MM.1S (cell line): Measurements from ENCODE around the gene TRPC3.

Source experiments
- DNase-seq: peaks from one replicate; pipeline ENCODE4 v3.0.0-alpha.2; 2015
- H2AFZ ChIP-seq: fragments of 300-600 bp; sonication (generic); 2 replicates; pipeline ENCODE4 v1.6.0; 2016; ENCODE audit warnings: antibody characterized with exemption, low read length
- H3F3A ChIP-seq: fragments of 300-600 bp; sonication (generic); 2 replicates; pipeline ENCODE4 v1.6.1; 2016; ENCODE audit warnings: mild to moderate bottlenecking, antibody characterized with exemption, low read length, moderate library complexity, mixed read lengths; ENCODE audit not compliant: insufficient read depth
- H3K27ac ChIP-seq: fragments of 300-600 bp; sonication (generic); 2 replicates; pipeline ENCODE4 v1.5.1; 2016; ENCODE audit warnings: mild to moderate bottlenecking, low read length
- H3K27me3 ChIP-seq: fragments of 300-600 bp; sonication (generic); replicated peaks from 2 replicates; pipeline ENCODE4 v1.6.0; 2016; ENCODE audit warnings: low read length; ENCODE audit not compliant: insufficient read depth
- H3K36me3 ChIP-seq: fragments of 300-600 bp; sonication (generic); replicated peaks from 2 replicates; pipeline ENCODE4 v1.6.1; 2016; ENCODE audit warnings: mild to moderate bottlenecking, low read length, mixed read lengths; ENCODE audit not compliant: insufficient read depth
- H3K4me1 ChIP-seq: fragments of 300-600 bp; sonication (generic); 2 replicates; pipeline ENCODE4 v1.6.1; 2016; ENCODE audit warnings: low read length, mixed read lengths
- H3K4me2 ChIP-seq: fragments of 300-600 bp; sonication (generic); 2 replicates; pipeline ENCODE4 v1.6.0; 2016; ENCODE audit warnings: low read depth, low read length
- H3K4me3 ChIP-seq: fragments of 300-600 bp; sonication (generic); 2 replicates; pipeline ENCODE4 v1.5.1; 2016; ENCODE audit warnings: low read length, mixed read lengths
- H3K79me2 ChIP-seq: fragments of 300-600 bp; sonication (generic); 2 replicates; pipeline ENCODE4 v1.6.1; 2016; ENCODE audit warnings: mixed run types, low read length, mixed read lengths
- H3K9ac ChIP-seq: fragments of 300-600 bp; sonication (generic); 2 replicates; pipeline ENCODE4 v1.6.1; 2016; ENCODE audit warnings: low read length, mixed read lengths
- H3K9me2 ChIP-seq: fragments of 300-600 bp; sonication (generic); replicated peaks from 2 replicates; pipeline ENCODE4 v1.6.1; 2016; ENCODE audit warnings: mild to moderate bottlenecking, low read length, mixed read lengths; ENCODE audit not compliant: insufficient read depth
- H3K9me3 ChIP-seq: fragments of 300-600 bp; sonication (generic); replicated peaks from 2 replicates; pipeline ENCODE4 v1.6.1; 2016; ENCODE audit warnings: mild to moderate bottlenecking, low read length, mixed read lengths; ENCODE audit not compliant: insufficient read depth
- H4K20me1 ChIP-seq: fragments of 300-600 bp; sonication (generic); 2 replicates; pipeline ENCODE4 v1.6.1; 2016; ENCODE audit warnings: mild to moderate bottlenecking, low read length, moderate library complexity, mixed read lengths; ENCODE audit not compliant: insufficient read depth
- CTCF ChIP-seq: fragments of 300-600 bp; sonication (generic); IDR thresholded peaks from 2 replicates; pipeline ENCODE4 v1.5.1; 2016; ENCODE audit warnings: antibody characterized with exemption, low read length, mixed read lengths
- EZH2 ChIP-seq: fragments of 300-600 bp; sonication (generic); optimal IDR thresholded peaks from 2 replicates; pipeline ENCODE3; 2017; ENCODE audit warnings: low read depth, mild to moderate bottlenecking, antibody characterized with exemption, low read length, mixed read lengths
- EZH2phosphoT487 ChIP-seq: fragments of 300-600 bp; sonication (generic); IDR thresholded peaks from 2 replicates; pipeline ENCODE4 v1.6.1; 2018; ENCODE audit warnings: antibody characterized with exemption, low read length

Gene TRPC3

DNA sequence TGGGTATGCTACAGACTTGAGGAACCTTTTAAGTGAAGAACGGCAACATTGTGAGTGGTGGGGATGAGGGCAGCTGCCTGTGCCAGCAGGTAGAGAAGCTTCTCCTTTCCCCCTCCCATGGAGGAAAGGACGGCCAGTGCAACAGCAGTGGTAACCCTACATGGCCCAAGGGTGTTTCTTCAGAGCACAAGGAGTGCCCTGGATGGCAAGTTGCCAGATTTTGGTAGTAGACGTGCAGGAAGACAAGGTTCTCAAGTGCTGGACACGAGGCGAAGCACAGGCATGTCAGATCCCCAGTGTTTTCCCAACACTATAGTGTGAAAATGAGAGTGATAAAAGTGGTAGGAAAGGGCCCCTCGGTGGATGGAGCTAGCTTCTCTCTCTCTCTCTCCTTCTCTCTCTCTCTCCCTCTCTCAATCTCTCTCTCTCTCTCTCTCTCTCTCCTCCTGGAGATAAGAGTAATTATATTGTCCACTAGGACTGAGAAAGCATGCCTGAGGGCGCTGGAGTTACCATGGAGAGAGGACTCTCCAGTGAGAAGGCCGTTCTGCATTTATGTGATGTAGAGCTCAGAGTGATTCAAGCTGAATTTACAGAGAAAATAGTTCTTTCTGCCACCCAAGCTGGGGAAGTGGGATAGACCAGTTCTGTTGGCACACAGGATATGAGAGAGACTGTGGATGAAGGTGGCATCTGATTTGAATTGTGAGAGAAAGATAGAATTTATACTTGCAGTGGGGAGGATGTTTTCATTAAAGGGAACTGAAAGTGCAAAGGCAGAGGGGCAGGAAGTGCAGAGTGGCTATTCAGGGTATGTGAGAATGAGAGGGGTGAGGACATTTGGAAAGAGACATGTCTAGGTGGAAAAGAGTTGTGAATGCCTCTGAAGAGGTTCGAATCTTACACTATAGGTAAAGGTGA, 25.7 kb upstream of the TRPC3 start:
- H3K9ac ChIP-seq = no peak overlapping the region
- H3K9me3 ChIP-seq = no peaks in the 10 kb centered on the region
- TF ChIP-seq EZH2 (no peak), CTCF (no peak), EZH2phosphoT487 (no peak)
- peak overlapping the region; percentile 21; the same call in 1 of the 2 replicates for H3K4me3 ChIP-seq
- no peaks in the 10 kb centered on the region for H3K36me3 ChIP-seq
- H2AFZ ChIP-seq = peak overlapping the region; percentile 57
- H3K27me3 ChIP-seq = no peaks in the 10 kb centered on the region
- peaks cover 32% of the 10 kb centered on the region for H3K4me1 ChIP-seq
- no peaks in the 10 kb centered on the region for H3K9me2 ChIP-seq
- H3F3A ChIP-seq = peaks cover 9% of the 10 kb centered on the region; the same call in 1 of the 2 replicates
- H3K4me2 ChIP-seq = peak overlapping the region; percentile 70
- H4K20me1 ChIP-seq = no peaks in the 10 kb centered on the region
- no peaks in the 10 kb centered on the region for H3K79me2 ChIP-seq
- peak overlapping the region; percentile 41; the same call in 1 of the 2 replicates for H3K27ac ChIP-seq
- peak; percentile 56 for DNase-seq

- no peaks in the 10 kb centered on the region for H3K79me2 ChIP-seq
- DNase-seq = no peak
- TF ChIP-seq EZH2phosphoT487 = no peak
- TF ChIP-seq CTCF = no peak
- TF ChIP-seq EZH2 = no peak
These were observed 23.9 kb upstream of the TRPC3 start for GRCh38 chr4:121975784-121976183.

DNA sequence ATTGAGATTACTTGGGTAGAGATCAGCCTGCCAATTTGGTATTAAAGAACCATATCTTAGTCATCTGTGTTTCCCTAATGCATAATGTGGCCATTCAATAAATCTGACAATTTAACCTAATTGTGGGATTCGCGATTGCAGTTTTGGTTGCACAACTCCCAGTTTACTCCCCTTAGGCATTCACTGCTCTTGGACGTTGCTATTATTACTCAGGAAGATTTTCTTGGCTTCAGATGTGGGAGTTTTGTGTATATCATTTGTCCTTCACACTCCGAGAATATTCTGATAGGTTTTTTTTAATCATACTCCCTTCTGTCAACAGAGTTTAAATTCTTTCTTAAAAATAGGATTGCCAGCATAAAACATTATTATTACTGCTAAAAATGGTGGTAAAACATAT, 22.0 kb upstream of the TRPC3 start:
- H3K9me2 ChIP-seq = no peaks in the 10 kb centered on the region
- no peak for DNase-seq
- no peak overlapping the region for H3K9ac ChIP-seq
- H3K27me3 ChIP-seq = no peaks in the 10 kb centered on the region
- no peaks in the 10 kb centered on the region for H3K36me3 ChIP-seq
- H3K79me2 ChIP-seq = no peaks in the 10 kb centered on the region
- no peaks in the 10 kb centered on the region for H3K9me3 ChIP-seq
- H3K4me1 ChIP-seq = peaks cover 28% of the 10 kb centered on the region
- no peak overlapping the region for H3K4me2 ChIP-seq
- no peak for TF ChIP-seq EZH2phosphoT487
- no peak overlapping the region for H3K4me3 ChIP-seq
- H3F3A ChIP-seq = peaks cover 9% of the 10 kb centered on the region; the same call in 1 of the 2 replicates
- no peak overlapping the region for H2AFZ ChIP-seq
- no peaks in the 10 kb centered on the region for H4K20me1 ChIP-seq
- no peak overlapping the region for H3K27ac ChIP-seq

More at GRCh38 chr4:121975784-121976183, 23.9 kb upstream of the TRPC3 start:
- no peak overlapping the region for H3K4me2 ChIP-seq
- H3K9me2 ChIP-seq = no peaks in the 10 kb centered on the region
- no peaks in the 10 kb centered on the region for H4K20me1 ChIP-seq
- H3K4me1 ChIP-seq = peaks cover 32% of the 10 kb centered on the region
- H3K4me3 ChIP-seq = no peak overlapping the region
- H2AFZ ChIP-seq = no peak overlapping the region
- H3K27ac ChIP-seq = no peak overlapping the region
- H3K27me3 ChIP-seq = no peaks in the 10 kb centered on the region
- no peaks in the 10 kb centered on the region for H3K36me3 ChIP-seq
- peaks cover 9% of the 10 kb centered on the region; the same call in 1 of the 2 replicates for H3F3A ChIP-seq
- H3K9ac ChIP-seq = no peak overlapping the region
- H3K9me3 ChIP-seq = no peaks in the 10 kb centered on the region

DNA sequence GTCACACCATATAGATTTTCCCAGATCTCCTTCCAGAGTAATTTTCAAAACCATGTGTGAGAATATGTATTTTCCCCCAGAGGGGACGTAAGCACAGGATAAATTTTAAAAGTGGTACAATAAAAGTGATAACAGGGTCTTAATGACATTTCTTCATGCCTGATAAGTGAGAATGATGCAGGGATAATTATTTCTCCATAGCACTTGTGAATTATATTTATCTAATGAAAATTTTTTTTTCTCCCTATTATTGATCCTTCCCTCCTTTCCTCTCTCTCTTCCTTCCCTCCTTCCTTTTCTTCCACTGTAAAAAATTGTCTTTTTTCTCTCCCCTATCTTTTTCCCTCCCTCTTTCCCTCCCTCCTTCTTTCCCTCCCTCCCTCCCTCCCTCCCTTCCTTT, 17.0 kb upstream of the TRPC3 start:
- Histone ChIP-seq H2AFZ (no peak overlapping the region), H3K9me3 (no peaks in the 10 kb centered on the region), H3K4me3 (no peak overlapping the region), H4K20me1 (no peaks in the 10 kb centered on the region), H3K27ac (no peak overlapping the region), H3K4me1 (no peaks in the 10 kb centered on the region), H3K36me3 (no peaks in the 10 kb centered on the region), H3K27me3 (no peaks in the 10 kb centered on the region), H3K9me2 (no peaks in the 10 kb centered on the region), H3K4me2 (no peak overlapping the region), H3K9ac (no peak overlapping the region), H3F3A (no peaks in the 10 kb centered on the region), H3K79me2 (no peaks in the 10 kb centered on the region)
- DNase-seq = no peak
- TF ChIP-seq EZH2phosphoT487 (no peak), EZH2 (no peak), CTCF (no peak)
